ENCODE data around the gene ZFP36L2. TPM values are rescaled to one million over a fixed set of nuclear protein-coding genes. Genes with fewer than 3 reads are reported as not detected.

The ZFP36L2 gene
- total RNA-seq, 1 experiment from 2014 or later = 10.6 TPM

DNA sequence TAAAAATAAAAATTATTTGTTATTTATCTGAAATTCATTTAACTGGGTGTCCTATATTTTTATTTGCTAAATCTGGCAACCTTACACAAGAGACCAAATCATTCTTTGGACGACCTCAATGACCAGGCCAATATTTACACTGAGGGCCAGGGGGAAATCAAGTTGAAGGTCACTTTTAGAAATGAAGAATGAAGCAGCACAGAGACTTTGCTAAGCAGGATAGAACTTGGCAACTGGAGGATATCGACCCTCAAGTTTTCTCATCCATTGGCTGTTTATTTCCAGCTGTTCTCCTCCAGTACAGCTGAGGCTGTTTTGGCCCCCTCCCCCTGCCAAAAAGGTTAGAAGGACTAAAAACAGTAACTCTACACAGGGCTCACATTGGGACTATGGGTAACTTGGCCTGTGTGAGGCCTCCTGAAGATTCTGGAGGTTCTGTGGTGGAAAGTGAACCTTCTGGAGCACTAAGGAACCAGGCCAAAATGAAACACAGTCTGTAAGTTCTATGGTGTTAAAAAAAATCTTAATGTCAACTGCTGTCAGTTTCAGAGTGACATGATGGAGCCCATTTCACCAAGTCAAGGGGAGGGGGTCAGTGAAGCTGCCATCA is 32.2 kb upstream of the ZFP36L2 start:
- no peaks in the 10 kb centered on the region for H3K9me3 ChIP-seq (ENCODE audit: low read length)
- no peaks in the 10 kb centered on the region for H3K9me2 ChIP-seq (replicated peaks; ENCODE audit: insufficient read depth, low read length)
- H3K4me3 ChIP-seq (ENCODE audit: low read length) = no peak overlapping the region
- H3K27ac ChIP-seq (ENCODE audit: low read length) = no peak overlapping the region
- no peak overlapping the region for H2AFZ ChIP-seq (ENCODE audit: low read length)
- H3K36me3 ChIP-seq (ENCODE audit: insufficient read depth, low read length) = no peaks in the 10 kb centered on the region
- no peaks in the 10 kb centered on the region for H3K4me1 ChIP-seq (ENCODE audit: low read length)
- H3K79me2 ChIP-seq (ENCODE audit: low read length) = no peaks in the 10 kb centered on the region
- no peak overlapping the region for H3K4me2 ChIP-seq (ENCODE audit: low read depth, low read length, poor library complexity, severe bottlenecking)
- H3K9ac ChIP-seq (ENCODE audit: low read length) = no peak overlapping the region
- DNase-seq = no peak
- no peaks in the 10 kb centered on the region for H3K27me3 ChIP-seq (ENCODE audit: low read length)
- no peaks in the 10 kb centered on the region for H4K20me1 ChIP-seq (ENCODE audit: insufficient read depth, low read depth, low read length)

DNA sequence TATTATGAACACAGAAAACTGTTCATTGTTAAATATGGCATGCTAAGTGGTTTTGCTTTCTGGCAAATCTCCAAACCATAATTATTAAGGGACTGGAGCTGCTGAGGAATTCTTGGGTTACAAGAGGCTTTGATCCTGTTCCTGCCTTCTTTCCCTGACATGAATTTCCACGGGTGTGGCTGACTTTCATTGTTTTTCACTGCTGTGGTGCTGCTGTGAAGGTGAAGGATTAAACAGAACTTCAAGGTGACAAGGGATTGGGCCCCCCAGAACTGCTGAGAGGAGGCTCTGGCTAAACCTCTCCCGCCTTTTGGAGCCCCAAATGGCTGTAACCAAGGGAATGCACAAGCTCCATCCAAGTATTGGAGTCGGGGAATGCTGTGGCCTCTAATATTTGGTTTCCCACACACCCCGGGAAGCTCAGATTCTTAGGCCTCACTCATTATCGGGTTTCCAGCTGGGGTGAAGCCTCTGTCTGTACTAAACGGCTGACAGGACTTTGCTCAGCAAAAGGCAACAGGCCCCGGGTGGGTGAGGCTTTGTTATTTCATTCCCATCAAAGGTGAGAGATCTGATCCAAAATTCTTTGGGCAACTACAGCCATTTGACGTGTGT is 29.0 kb upstream of the ZFP36L2 start:
- no peaks in the 10 kb centered on the region for H3K79me2 ChIP-seq (ENCODE audit: low read length)
- H3K4me1 ChIP-seq (ENCODE audit: low read length) = no peaks in the 10 kb centered on the region
- H3K9me2 ChIP-seq (replicated peaks; ENCODE audit: insufficient read depth, low read length) = no peaks in the 10 kb centered on the region
- no peak for DNase-seq
- H3K36me3 ChIP-seq (ENCODE audit: insufficient read depth, low read length) = no peaks in the 10 kb centered on the region
- no peak overlapping the region for H3K4me3 ChIP-seq (ENCODE audit: low read length)
- no peaks in the 10 kb centered on the region for H4K20me1 ChIP-seq (ENCODE audit: insufficient read depth, low read depth, low read length)
- H3K27ac ChIP-seq (ENCODE audit: low read length) = no peak overlapping the region
- H3K9me3 ChIP-seq (ENCODE audit: low read length) = no peaks in the 10 kb centered on the region
- H3K9ac ChIP-seq (ENCODE audit: low read length) = no peak overlapping the region
- H3K27me3 ChIP-seq (ENCODE audit: low read length) = no peaks in the 10 kb centered on the region
- no peak overlapping the region for H2AFZ ChIP-seq (ENCODE audit: low read length)
- H3K4me2 ChIP-seq (ENCODE audit: low read depth, low read length, poor library complexity, severe bottlenecking) = no peak overlapping the region

DNA sequence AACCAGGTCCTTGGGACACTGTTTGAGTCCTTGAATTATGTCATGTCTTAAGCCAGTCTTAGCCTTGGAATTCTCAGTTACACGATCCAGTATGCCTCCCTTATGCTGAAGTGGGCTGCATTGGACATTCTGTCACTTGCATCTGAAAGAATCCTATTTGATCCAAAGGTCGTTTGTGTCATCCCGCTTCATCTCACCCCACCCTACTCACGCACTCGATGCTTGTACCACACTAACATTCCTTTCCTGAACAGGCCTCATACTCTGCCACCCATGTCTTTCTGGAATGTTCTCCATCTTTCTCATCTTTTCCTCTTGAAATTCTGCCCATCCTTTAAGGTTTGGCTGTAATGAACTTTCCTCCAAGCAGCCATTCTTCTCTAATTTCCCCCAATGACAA is 27.9 kb upstream of the ZFP36L2 start:
- Histone ChIP-seq H3K9ac (ENCODE audit: low read length) (no peak overlapping the region), H3K9me3 (ENCODE audit: low read length) (no peaks in the 10 kb centered on the region), H4K20me1 (ENCODE audit: insufficient read depth, low read depth, low read length) (no peaks in the 10 kb centered on the region), H3K27ac (ENCODE audit: low read length) (no peak overlapping the region), H2AFZ (ENCODE audit: low read length) (no peak overlapping the region), H3K27me3 (ENCODE audit: low read length) (no peaks in the 10 kb centered on the region), H3K4me2 (ENCODE audit: low read depth, low read length, poor library complexity, severe bottlenecking) (no peak overlapping the region), H3K36me3 (ENCODE audit: insufficient read depth, low read length) (no peaks in the 10 kb centered on the region), H3K79me2 (ENCODE audit: low read length) (no peaks in the 10 kb centered on the region), H3K9me2 (replicated peaks; ENCODE audit: insufficient read depth, low read length) (no peaks in the 10 kb centered on the region), H3K4me3 (ENCODE audit: low read length) (no peak overlapping the region), H3K4me1 (ENCODE audit: low read length) (no peaks in the 10 kb centered on the region)
- DNase-seq = no peak

DNA sequence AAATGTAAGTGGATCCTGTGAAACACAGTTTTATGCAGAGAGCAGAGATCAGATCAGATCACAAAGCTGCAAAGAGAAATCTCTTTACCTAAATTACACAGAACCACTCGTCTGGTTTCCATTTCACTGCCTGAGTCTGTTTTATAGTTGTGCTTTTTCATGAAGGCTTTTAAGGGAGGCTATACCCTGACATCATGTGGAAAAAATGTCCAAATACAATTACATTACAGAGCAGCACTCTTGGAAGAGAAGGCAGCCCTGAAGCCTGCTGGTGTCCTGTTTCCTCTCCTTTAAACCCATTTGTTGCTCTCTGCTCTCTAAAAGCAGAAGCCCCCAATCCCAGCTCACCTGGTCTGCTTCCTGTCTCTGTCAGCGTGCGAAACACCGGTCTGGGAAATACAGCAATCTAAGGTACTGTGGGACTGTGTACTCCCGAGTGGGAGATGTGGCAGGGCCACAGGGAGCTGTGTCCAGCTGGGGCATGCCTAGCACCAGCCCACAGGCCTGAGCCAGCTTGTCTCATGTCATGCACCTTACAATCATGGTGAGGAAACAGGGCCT is 24.8 kb upstream of the ZFP36L2 start:
- Histone ChIP-seq H3K79me2 (ENCODE audit: low read length) (no peaks in the 10 kb centered on the region), H3K9ac (ENCODE audit: low read length) (no peak overlapping the region), H3K9me2 (replicated peaks; ENCODE audit: insufficient read depth, low read length) (no peaks in the 10 kb centered on the region), H2AFZ (ENCODE audit: low read length) (no peak overlapping the region), H3K27ac (ENCODE audit: low read length) (no peak overlapping the region), H3K9me3 (ENCODE audit: low read length) (no peaks in the 10 kb centered on the region), H4K20me1 (ENCODE audit: insufficient read depth, low read depth, low read length) (no peaks in the 10 kb centered on the region), H3K4me1 (ENCODE audit: low read length) (no peaks in the 10 kb centered on the region), H3K27me3 (ENCODE audit: low read length) (no peaks in the 10 kb centered on the region), H3K36me3 (ENCODE audit: insufficient read depth, low read length) (no peaks in the 10 kb centered on the region), H3K4me3 (ENCODE audit: low read length) (no peak overlapping the region), H3K4me2 (ENCODE audit: low read depth, low read length, poor library complexity, severe bottlenecking) (no peak overlapping the region)
- no peak for DNase-seq

DNA sequence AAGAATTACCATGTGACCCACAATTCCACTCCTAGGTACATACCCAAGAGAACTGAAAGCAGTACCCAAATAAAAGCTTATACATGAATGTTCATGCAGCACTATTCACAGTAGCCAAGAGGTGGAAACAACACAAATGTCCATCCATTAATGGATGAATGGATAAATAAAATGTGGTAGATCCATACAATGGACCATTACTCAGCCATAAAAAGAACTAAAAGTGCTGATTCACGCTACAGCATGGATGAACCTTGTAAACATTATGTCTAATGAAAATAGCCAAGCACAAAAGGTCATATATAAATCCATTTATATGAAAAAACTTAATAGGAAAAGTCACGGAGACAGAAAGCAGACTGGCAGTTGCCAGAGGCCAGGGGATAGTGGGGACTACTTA is 23.6 kb upstream of the ZFP36L2 start:
- no peak overlapping the region for H2AFZ ChIP-seq (ENCODE audit: low read length)
- H3K4me1 ChIP-seq (ENCODE audit: low read length) = no peaks in the 10 kb centered on the region
- no peaks in the 10 kb centered on the region for H3K9me3 ChIP-seq (ENCODE audit: low read length)
- no peaks in the 10 kb centered on the region for H3K27me3 ChIP-seq (ENCODE audit: low read length)
- H3K36me3 ChIP-seq (ENCODE audit: insufficient read depth, low read length) = no peaks in the 10 kb centered on the region
- H3K4me2 ChIP-seq (ENCODE audit: low read depth, low read length, poor library complexity, severe bottlenecking) = no peak overlapping the region
- DNase-seq = no peak
- H3K9me2 ChIP-seq (replicated peaks; ENCODE audit: insufficient read depth, low read length) = no peaks in the 10 kb centered on the region
- no peaks in the 10 kb centered on the region for H3K79me2 ChIP-seq (ENCODE audit: low read length)
- H3K9ac ChIP-seq (ENCODE audit: low read length) = no peak overlapping the region
- H3K4me3 ChIP-seq (ENCODE audit: low read length) = no peak overlapping the region
- H3K27ac ChIP-seq (ENCODE audit: low read length) = no peak overlapping the region
- no peaks in the 10 kb centered on the region for H4K20me1 ChIP-seq (ENCODE audit: insufficient read depth, low read depth, low read length)

DNA sequence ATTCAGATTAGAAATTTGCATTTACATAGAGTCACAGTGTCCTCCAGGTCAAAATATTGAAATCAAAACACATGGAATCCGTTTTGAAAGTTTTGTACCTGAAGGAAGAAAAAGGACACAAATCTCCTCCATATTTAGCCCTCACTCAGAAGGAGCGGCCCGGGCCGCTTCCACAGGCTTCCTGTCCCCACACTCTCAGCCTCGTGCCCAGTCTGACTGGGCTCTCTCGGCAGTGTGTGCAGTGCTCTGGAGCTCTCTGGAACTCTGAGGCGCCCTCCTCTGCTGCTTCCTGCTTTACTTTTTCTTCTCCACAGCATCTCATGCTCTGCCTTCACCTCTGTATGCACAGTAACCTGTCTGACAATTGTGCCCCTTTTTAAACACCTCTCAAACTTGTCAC is 22.2 kb upstream of the ZFP36L2 start:
- H3K9me2 ChIP-seq (replicated peaks; ENCODE audit: insufficient read depth, low read length) = no peaks in the 10 kb centered on the region
- no peak overlapping the region for H3K4me2 ChIP-seq (ENCODE audit: low read depth, low read length, poor library complexity, severe bottlenecking)
- H3K27me3 ChIP-seq (ENCODE audit: low read length) = no peaks in the 10 kb centered on the region
- no peak overlapping the region for H3K9ac ChIP-seq (ENCODE audit: low read length)
- H3K79me2 ChIP-seq (ENCODE audit: low read length) = no peaks in the 10 kb centered on the region
- no peaks in the 10 kb centered on the region for H4K20me1 ChIP-seq (ENCODE audit: insufficient read depth, low read depth, low read length)
- H3K9me3 ChIP-seq (ENCODE audit: low read length) = no peaks in the 10 kb centered on the region
- H3K27ac ChIP-seq (ENCODE audit: low read length) = no peak overlapping the region
- no peak overlapping the region for H3K4me3 ChIP-seq (ENCODE audit: low read length)
- DNase-seq = no peak
- no peaks in the 10 kb centered on the region for H3K4me1 ChIP-seq (ENCODE audit: low read length)
- no peak overlapping the region for H2AFZ ChIP-seq (ENCODE audit: low read length)
- H3K36me3 ChIP-seq (ENCODE audit: insufficient read depth, low read length) = no peaks in the 10 kb centered on the region

DNA sequence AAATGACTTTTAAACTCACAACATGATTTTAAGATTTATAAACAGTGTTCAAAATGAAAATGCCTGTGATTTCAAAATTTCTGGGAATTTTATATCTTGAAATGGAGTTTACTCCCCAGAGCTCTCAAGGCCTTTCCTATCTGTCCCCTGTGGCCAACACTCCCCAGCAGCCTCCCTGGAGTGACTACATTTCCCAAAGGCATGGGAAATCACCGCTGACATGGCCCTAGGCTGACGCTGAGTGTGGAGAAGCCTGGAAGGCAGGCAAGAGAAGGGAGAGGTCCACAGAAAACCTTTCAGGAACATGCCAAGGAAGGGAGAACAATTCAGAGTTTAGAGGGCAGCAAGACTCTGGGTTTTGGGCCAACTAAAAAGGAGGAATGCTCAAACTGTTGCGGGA is 20.2 kb upstream of the ZFP36L2 start:
- Histone ChIP-seq H3K9ac (ENCODE audit: low read length) (no peak overlapping the region), H3K36me3 (ENCODE audit: insufficient read depth, low read length) (no peaks in the 10 kb centered on the region), H3K27ac (ENCODE audit: low read length) (no peak overlapping the region), H3K4me3 (ENCODE audit: low read length) (no peak overlapping the region), H3K4me2 (ENCODE audit: low read depth, low read length, poor library complexity, severe bottlenecking) (no peak overlapping the region), H3K27me3 (ENCODE audit: low read length) (no peaks in the 10 kb centered on the region), H3K9me3 (ENCODE audit: low read length) (no peaks in the 10 kb centered on the region), H4K20me1 (ENCODE audit: insufficient read depth, low read depth, low read length) (no peaks in the 10 kb centered on the region), H3K79me2 (ENCODE audit: low read length) (no peaks in the 10 kb centered on the region), H2AFZ (ENCODE audit: low read length) (no peak overlapping the region), H3K9me2 (replicated peaks; ENCODE audit: insufficient read depth, low read length) (no peaks in the 10 kb centered on the region), H3K4me1 (ENCODE audit: low read length) (no peaks in the 10 kb centered on the region)
- DNase-seq = no peak

DNA sequence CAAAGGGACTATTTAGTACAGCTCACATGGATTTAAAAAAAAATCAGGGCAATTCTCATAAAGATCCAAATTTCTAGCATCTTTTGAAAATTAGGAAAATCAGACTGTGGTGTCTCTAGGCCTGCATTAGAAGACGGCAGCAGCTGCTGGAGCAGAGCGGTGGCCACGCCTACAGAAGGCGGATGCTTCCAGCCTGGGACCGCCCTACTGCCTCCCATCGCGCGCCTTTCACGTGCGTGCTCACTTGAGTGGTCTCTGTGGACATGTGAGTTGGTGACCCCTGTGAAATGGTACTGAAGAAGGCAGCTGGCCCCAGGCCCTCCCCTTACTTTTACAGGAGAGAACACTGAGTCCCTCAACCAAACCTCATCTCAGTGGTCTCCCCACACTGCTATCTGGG is 15.2 kb upstream of the ZFP36L2 start:
- Histone ChIP-seq H2AFZ (ENCODE audit: low read length) (no peak overlapping the region), H3K4me2 (ENCODE audit: low read depth, low read length, poor library complexity, severe bottlenecking) (no peak overlapping the region), H3K9me2 (replicated peaks; ENCODE audit: insufficient read depth, low read length) (no peaks in the 10 kb centered on the region), H3K79me2 (ENCODE audit: low read length) (no peaks in the 10 kb centered on the region), H3K4me3 (ENCODE audit: low read length) (no peak overlapping the region), H3K9me3 (ENCODE audit: low read length) (no peaks in the 10 kb centered on the region), H3K27me3 (ENCODE audit: low read length) (no peaks in the 10 kb centered on the region), H3K27ac (ENCODE audit: low read length) (no peak overlapping the region), H3K4me1 (ENCODE audit: low read length) (peaks cover 4% of the 10 kb centered on the region), H3K9ac (ENCODE audit: low read length) (no peak overlapping the region), H3K36me3 (ENCODE audit: insufficient read depth, low read length) (no peaks in the 10 kb centered on the region), H4K20me1 (ENCODE audit: insufficient read depth, low read depth, low read length) (no peaks in the 10 kb centered on the region)
- no peak for DNase-seq

Measured in Karpas-422 (cell line).